Small intestine (tissue), 7 donors: ENCODE results near the gene GFRA4. TPM values are rescaled to one million over a fixed set of nuclear protein-coding genes. Genes with fewer than 3 reads are reported as not detected.

ENCODE experiments used
- DNase-seq, 2 donors: peaks; one replicate each; pipeline versions ENCODE4 v3.0.0 to v3.0.0-alpha.2; 2013
- FAIRE-seq: peaks from 2 replicates; lab custom pipeline; 2012; peaks lifted over from hg19 to GRCh38; lab: Jason Lieb, UNC
- H3K27ac ChIP-seq, 3 donors: one replicate each; pipeline ENCODE4 v1.5.1; 2013; ENCODE audit warnings: low read length in 2 of 3, mild to moderate bottlenecking in 2 of 3, control low read depth in 1 of 3, inconsistent platforms in 1 of 3, low read depth in 1 of 3, moderate library complexity in 1 of 3
- H3K27me3 ChIP-seq, 3 donors: one replicate each; pipeline ENCODE4 v1.6.1; 2013; ENCODE audit warnings: low read length in 3 of 3, inconsistent platforms in 1 of 3; ENCODE audit not compliant: control insufficient read depth in 3 of 3, insufficient read depth in 3 of 3
- H3K36me3 ChIP-seq, 3 donors: one replicate each; pipeline ENCODE4 v1.6.1; 2013; ENCODE audit warnings: low read length in 3 of 3, inconsistent platforms in 1 of 3, low read depth in 1 of 3, mild to moderate bottlenecking in 1 of 3, moderate library complexity in 1 of 3; ENCODE audit not compliant: control insufficient read depth in 3 of 3, insufficient read depth in 2 of 3
- H3K4me1 ChIP-seq, 3 donors: one replicate each; pipeline ENCODE4 v1.6.1; 2013; ENCODE audit warnings: low read length in 2 of 3, inconsistent platforms in 1 of 3, low read depth in 1 of 3, mild to moderate bottlenecking in 1 of 3, moderate library complexity in 1 of 3; ENCODE audit not compliant: control insufficient read depth in 3 of 3, insufficient read depth in 2 of 3
- H3K4me3 ChIP-seq, 3 donors: one replicate each; pipeline ENCODE4 v1.5.1; 2013; ENCODE audit warnings: low read length in 3 of 3, control low read depth in 1 of 3, inconsistent platforms in 1 of 3, low read depth in 1 of 3, mild to moderate bottlenecking in 1 of 3, moderate library complexity in 1 of 3
- H3K9me3 ChIP-seq, 2 donors: one replicate each; pipeline ENCODE4 v1.6.1; 2013; ENCODE audit warnings: low read depth in 1 of 2, low read length in 1 of 2; ENCODE audit not compliant: control insufficient read depth in 2 of 2, insufficient read depth in 1 of 2
- WGBS, 3 donors: extraction: QIAGEN DNeasy Blood & Tissue Kit; methylation state at CpG; one replicate each; pipeline ENCODE4 v1.1.7; 2013; 5-methylcytosine and 5-hydroxymethylcytosine counted together
- polyA plus RNA-seq, 4 donors: library from polyadenylated mRNA; stranded (reverse) in 3 of 4; unstranded in 1 of 4; fragments of 200-250 nt in 3 of 4; fragments of 120-200 nt in 1 of 4; gene quantifications; one replicate each; pipeline versions ENCODE4 v1.2.1 to v1.2.3, GENCODE V29; 2013
- donor health status: healthy with polysubstance abuse.
- donor health status: control.
- donor health status: control.
- donor health status: Bipolar disorder and iron deficiency.
- donor health status: healthy.

GFRA4 gene
- polyA plus RNA-seq, 4 donors: not detected

GRCh38 chr20:3614466-3614865 lies 48.7 kb downstream of the GFRA4 start:
- FAIRE-seq: no peak
- Histone ChIP-seq H3K9me3 (no peaks in the 10 kb centered on the region), H3K4me1 (no peaks in the 10 kb centered on the region), H3K27me3 (no peaks in the 10 kb centered on the region), H3K36me3 (peaks cover 3 to 37% (median 9%) of the 10 kb centered on the region in 3 donors), H3K4me3 (no peak overlapping the region), H3K27ac (no peak overlapping the region)
- no peak for DNase-seq
- 86 to 97% (median 96%) methylated on average over 5 of the region's 5 CpGs for WGBS, 3 donors

DNA sequence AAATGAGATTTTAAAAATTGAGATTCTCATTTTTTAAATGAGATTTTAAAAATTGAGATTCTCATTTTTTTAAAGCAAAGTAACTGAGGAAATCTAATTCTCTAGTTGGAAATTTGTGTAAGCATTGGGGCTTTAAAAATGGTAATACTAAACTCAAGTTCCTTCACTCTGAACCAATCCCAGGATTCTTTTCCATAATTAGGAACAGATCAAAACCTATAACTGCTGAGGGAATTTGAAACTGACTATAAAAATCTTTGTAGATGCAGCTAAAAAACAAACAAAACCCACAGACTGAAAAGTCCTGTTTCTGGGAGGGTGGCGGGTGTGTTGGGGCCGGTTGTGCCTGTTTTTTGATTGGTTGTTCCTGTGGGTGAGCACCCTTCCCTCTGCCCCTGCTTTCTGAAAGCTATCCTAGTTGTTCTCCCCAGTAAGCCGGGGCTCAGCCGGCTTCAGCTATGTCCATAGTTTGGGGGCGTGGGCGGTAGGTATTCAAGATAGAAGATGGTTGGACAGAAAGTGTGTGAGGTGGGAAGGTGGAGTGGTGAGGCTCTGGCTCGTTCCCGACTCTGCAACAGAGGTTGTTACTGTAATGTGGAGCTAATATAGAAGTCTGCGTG lies 49.3 kb downstream of the GFRA4 start:
- H3K4me1 ChIP-seq: no peaks in the 10 kb centered on the region
- WGBS, 3 donors: 88 to 89% (median 88%) methylated on average over 9 of the region's 9 CpGs

GRCh38 chr20:3612795-3613572 lies 50.2 kb downstream of the GFRA4 start:
- no peak for FAIRE-seq

More for the DNA sequence above, 49.3 kb downstream of the GFRA4 start:
- DNase-seq: no peak
- peaks cover 3 to 36% (median 9%) of the 10 kb centered on the region in 3 donors for H3K36me3 ChIP-seq
- no peak for FAIRE-seq
- H3K9me3 ChIP-seq: no peaks in the 10 kb centered on the region
- no peaks in the 10 kb centered on the region for H3K27me3 ChIP-seq
- no peak overlapping the region for H3K27ac ChIP-seq
- no peak overlapping the region for H3K4me3 ChIP-seq

DNA sequence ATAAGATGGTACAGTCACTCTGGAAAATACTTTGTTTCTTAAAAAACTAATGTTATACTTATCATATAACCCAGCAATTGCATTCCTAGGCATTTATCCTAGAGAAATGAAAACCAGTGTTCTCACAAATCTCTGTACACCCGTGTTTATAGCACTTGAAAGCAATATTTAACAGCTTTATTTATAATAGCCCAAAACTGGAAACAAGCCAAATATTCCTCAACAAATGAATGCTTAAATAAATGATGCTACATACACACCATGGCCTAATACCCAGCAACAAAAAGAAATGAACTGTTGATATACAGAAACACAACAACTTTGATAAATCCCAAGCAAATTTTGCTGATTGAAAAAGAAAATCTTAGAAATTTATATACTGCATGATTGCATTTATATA lies 51.3 kb downstream of the GFRA4 start:
- Histone ChIP-seq H3K4me3 (no peak overlapping the region), H3K9me3 (no peaks in the 10 kb centered on the region), H3K27me3 (no peaks in the 10 kb centered on the region), H3K36me3 (peaks cover 3 to 26% (median 10%) of the 10 kb centered on the region in 3 donors), H3K4me1 (no peaks in the 10 kb centered on the region), H3K27ac (no peak overlapping the region)
- no peak for FAIRE-seq
- no peak for DNase-seq
- WGBS, 3 donors: 17 to 37% (median 36%) methylated on average over 1 of the region's 1 CpG

More at GRCh38 chr20:3612795-3613572, 50.2 kb downstream of the GFRA4 start:
- H3K27me3 ChIP-seq: no peaks in the 10 kb centered on the region
- no peak overlapping the region for H3K27ac ChIP-seq
- no peaks in the 10 kb centered on the region for H3K4me1 ChIP-seq
- H3K36me3 ChIP-seq: peaks cover 3 to 32% (median 9%) of the 10 kb centered on the region in 3 donors
- WGBS, 3 donors: 86 to 91% (median 88%) methylated on average over 10 of the region's 10 CpGs
- no peak overlapping the region for H3K4me3 ChIP-seq
- no peak for DNase-seq
- no peaks in the 10 kb centered on the region for H3K9me3 ChIP-seq

Other genes starting within 250 kb of the GFRA4 start
- 100 to 1,000 TPM in 1 of 4 donors, 10 to 100 TPM in 3; 11.4 to 126 (median 19.3) TPM for gene ATRN, start 192.4 kb downstream of the GFRA4 start, polyA plus RNA-seq
- gene ADAM33, start 18.6 kb upstream of the GFRA4 start, polyA plus RNA-seq: 10 to 100 TPM in 1 of 4 donors, 1 to 10 TPM in 1, under 1 TPM in 2; 0.22 to 10.9 (median 3.9) TPM
- 1 to 10 TPM in 3 of 4 donors, under 1 TPM in 1; 0.22 to 6.3 (median 2.3) TPM for gene SIGLEC1, start 49.2 kb upstream of the GFRA4 start, polyA plus RNA-seq
- 1 to 10 TPM in 3 of 4 donors, not detected in 1; 2.7 to 9.7 (median 4.1) TPM for gene HSPA12B, start 69.3 kb upstream of the GFRA4 start, polyA plus RNA-seq
- gene ADISSP, start 104.4 kb upstream of the GFRA4 start, polyA plus RNA-seq: 10 to 100 TPM in 3 of 4 donors, 1 to 10 TPM in 1; 5.8 to 38.4 (median 16.2) TPM
- gene SPEF1, start 118.0 kb upstream of the GFRA4 start, polyA plus RNA-seq: under 1 TPM in 2 of 4 donors, not detected in 2; 0.03 to 0.06 TPM
- 10 to 100 TPM; 54.7 to 73.2 (median 60.5) TPM for gene CENPB, start 123.3 kb upstream of the GFRA4 start, polyA plus RNA-seq
- gene CDC25B, start 132.9 kb upstream of the GFRA4 start, polyA plus RNA-seq: 10 to 100 TPM; 15.7 to 53.8 (median 20.3) TPM
- gene AP5S1, start 157.1 kb upstream of the GFRA4 start, polyA plus RNA-seq: 10 to 100 TPM in 3 of 4 donors, 1 to 10 TPM in 1; 8.5 to 14.7 (median 12.0) TPM
- gene MAVS, start 183.4 kb upstream of the GFRA4 start, polyA plus RNA-seq: 10 to 100 TPM in 3 of 4 donors, 1 to 10 TPM in 1; 6.2 to 32.7 (median 21.5) TPM
- 10 to 100 TPM; 18.9 to 35.1 (median 22.9) TPM for gene PANK2, start 226.0 kb upstream of the GFRA4 start, polyA plus RNA-seq